CD4-positive, alpha-beta T cell (primary cell): ENCODE measurements around the gene PHKA2. TPM values are rescaled to one million over a fixed set of nuclear protein-coding genes. Genes with fewer than 3 reads are reported as not detected.

Experiments
- ATAC-seq: fragments of 200-7000 bp; cut with Tn5 transposase; one replicate; pipeline ENCODE4 v1.10.0; 2022; ENCODE audit warnings: mild to moderate bottlenecking; ENCODE audit not compliant: poor library complexity
- CTCF ChIA-PET: fragments of 350-600 bp; sonication (Branson Sonifier 250); formaldehyde crosslinking; loops from one replicate; lab custom pipeline; 2021; ENCODE audit warnings: antibody characterized with exemption, inconsistent platforms; lab: Charles Lee
- POLR2A ChIA-PET: fragments of 350-600 bp; sonication (Branson Sonifier 250); formaldehyde crosslinking; loops from one replicate; lab custom pipeline; 2021; ENCODE audit warnings: antibody characterized with exemption, inconsistent platforms; lab: Charles Lee
- DNase-seq, 14 experiments: peaks; one replicate each; pipeline ENCODE4 v3.0.0-alpha.2; 2013 to 2020; ENCODE audit warnings: mixed read lengths in 2 of 14
- H3K27ac ChIP-seq, 2 donors: one replicate each; pipeline versions ENCODE4 v1.5.1 to v1.7.0; 2013; ENCODE audit warnings: low read length in 2 of 2, low read depth in 1 of 2, mild to moderate bottlenecking in 1 of 2
- H3K27me3 ChIP-seq, 2 experiments: 1 replicate in 1 of 2; 2 replicates in 1 of 2; pipeline versions ENCODE4 v1.6.1 to v1.7.0; 2013; ENCODE audit warnings: low read length in 2 of 2, control low read depth in 1 of 2, mild to moderate bottlenecking in 1 of 2, moderate library complexity in 1 of 2; ENCODE audit not compliant: insufficient read depth in 2 of 2, control insufficient read depth in 1 of 2
- H3K36me3 ChIP-seq: one replicate; pipeline ENCODE4 v1.6.1; 2013; ENCODE audit warnings: low read length, control low read depth; ENCODE audit not compliant: insufficient read depth
- H3K4me1 ChIP-seq: one replicate; pipeline ENCODE4 v1.6.1; 2013; ENCODE audit warnings: low read length, control low read depth; ENCODE audit not compliant: insufficient read depth
- H3K4me3 ChIP-seq: one replicate; pipeline ENCODE4 v1.5.1; 2013; ENCODE audit warnings: mild to moderate bottlenecking, low read length, moderate library complexity
- H3K9me3 ChIP-seq, 2 experiments: 1 replicate in 1 of 2; 2 replicates in 1 of 2; pipeline versions ENCODE4 v1.6.1 to v1.7.0; 2013; ENCODE audit warnings: low read length in 2 of 2, mild to moderate bottlenecking in 2 of 2, control low read depth in 1 of 2, moderate library complexity in 1 of 2; ENCODE audit not compliant: control insufficient read depth in 1 of 2, insufficient read depth in 1 of 2
- H3K27ac Mint-ChIP-seq: one replicate; pipeline ENCODE4 v1.8.0; 2020; ENCODE audit warnings: mixed read lengths
- H3K27me3 Mint-ChIP-seq: one replicate; pipeline ENCODE4 v1.8.0; 2021; ENCODE audit warnings: mixed read lengths
- H3K36me3 Mint-ChIP-seq: one replicate; pipeline ENCODE4 v1.8.0; 2021; ENCODE audit warnings: low read depth, mixed read lengths
- H3K4me1 Mint-ChIP-seq: one replicate; pipeline ENCODE4 v1.8.0; 2021; ENCODE audit warnings: low read depth, mixed read lengths
- H3K4me3 Mint-ChIP-seq: one replicate; pipeline ENCODE4 v1.8.0; 2020; ENCODE audit warnings: mild to moderate bottlenecking, mixed read lengths
- H3K9me3 Mint-ChIP-seq: one replicate; pipeline ENCODE4 v1.8.0; 2020; ENCODE audit warnings: mixed read lengths
- intact Hi-C, 2 experiments: fragments of 100-400 bp; cut with DNase I in 1 of 2; cut with micrococcal nuclease in 1 of 2; formaldehyde crosslinking; loops; one replicate each; pipeline versions ENCODE4 v1.15.1 to v1.9.0; 2023 to 2025; cut with DNase I, micrococcal nuclease
- total RNA-seq, 174 experiments: library from RNA in 2 of 174; stranded (reverse) in 2 of 174; gene quantifications; one replicate each; pipeline ENCODE4 v1.2.3 and lab custom pipeline; 2021 to 2026
- TF ChIP-seq, protein P1 (sequence below): fragments of 200-600 bp; IDR thresholded peaks from one replicate; pipeline ENCODE4 v1.8.0; 2022; ENCODE audit warnings: antibody characterized with exemption, mild to moderate bottlenecking

Gene PHKA2
- total RNA-seq, 2 experiments from 2014 or later = 28.5 to 31.4 TPM

DNA sequence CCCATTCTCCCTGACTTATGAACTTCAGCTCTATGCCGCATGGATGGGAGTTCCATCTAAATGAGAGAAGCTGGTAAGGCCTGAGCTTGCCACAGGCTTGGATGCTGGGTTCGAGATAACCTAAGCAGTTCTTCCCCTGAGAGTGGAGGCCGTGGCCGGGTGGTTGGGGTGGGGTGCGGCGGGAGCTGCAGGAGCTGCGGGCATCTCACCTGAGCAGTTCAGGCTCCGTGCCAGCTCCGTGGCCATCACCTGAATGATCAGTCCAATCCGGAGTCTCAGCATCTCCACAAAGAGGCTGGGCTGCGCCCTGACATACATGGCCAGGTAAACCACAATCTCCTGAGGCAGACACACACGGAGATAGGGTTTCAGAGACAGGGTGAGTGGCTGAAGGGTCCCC lies 77.6 kb downstream of the PHKA2 start:
- no peaks in the 10 kb centered on the region for H3K4me1 ChIP-seq
- H3K9me3 ChIP-seq = no peaks in the 10 kb centered on the region
- Mint-ChIP-seq H3K4me3 (no peak overlapping the region), H3K27ac (no peak overlapping the region), H3K36me3 (peaks cover 50% of the 10 kb centered on the region), H3K4me1 (no peaks in the 10 kb centered on the region), H3K9me3 (no peaks in the 10 kb centered on the region), H3K27me3 (no peaks in the 10 kb centered on the region)
- no peak overlapping the region for H3K27ac ChIP-seq
- ATAC-seq (no peak), DNase-seq (no peak)
- TF ChIP-seq, protein P1, sequence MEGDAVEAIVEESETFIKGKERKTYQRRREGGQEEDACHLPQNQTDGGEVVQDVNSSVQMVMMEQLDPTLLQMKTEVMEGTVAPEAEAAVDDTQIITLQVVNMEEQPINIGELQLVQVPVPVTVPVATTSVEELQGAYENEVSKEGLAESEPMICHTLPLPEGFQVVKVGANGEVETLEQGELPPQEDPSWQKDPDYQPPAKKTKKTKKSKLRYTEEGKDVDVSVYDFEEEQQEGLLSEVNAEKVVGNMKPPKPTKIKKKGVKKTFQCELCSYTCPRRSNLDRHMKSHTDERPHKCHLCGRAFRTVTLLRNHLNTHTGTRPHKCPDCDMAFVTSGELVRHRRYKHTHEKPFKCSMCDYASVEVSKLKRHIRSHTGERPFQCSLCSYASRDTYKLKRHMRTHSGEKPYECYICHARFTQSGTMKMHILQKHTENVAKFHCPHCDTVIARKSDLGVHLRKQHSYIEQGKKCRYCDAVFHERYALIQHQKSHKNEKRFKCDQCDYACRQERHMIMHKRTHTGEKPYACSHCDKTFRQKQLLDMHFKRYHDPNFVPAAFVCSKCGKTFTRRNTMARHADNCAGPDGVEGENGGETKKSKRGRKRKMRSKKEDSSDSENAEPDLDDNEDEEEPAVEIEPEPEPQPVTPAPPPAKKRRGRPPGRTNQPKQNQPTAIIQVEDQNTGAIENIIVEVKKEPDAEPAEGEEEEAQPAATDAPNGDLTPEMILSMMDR = no peak
- H3K36me3 ChIP-seq = peaks cover 28% of the 10 kb centered on the region
- H3K4me3 ChIP-seq = no peak overlapping the region
- POLR2A ChIA-PET = no interaction called here
- CTCF ChIA-PET = no interaction called here
- H3K27me3 ChIP-seq = no peaks in the 10 kb centered on the region
- intact Hi-C loops = no loop called here

- intact Hi-C loops = no loop called here
- Histone ChIP-seq H3K4me3 (no peak overlapping the region), H3K9me3 (no peaks in the 10 kb centered on the region), H3K27ac (no peak overlapping the region), H3K27me3 (no peaks in the 10 kb centered on the region), H3K4me1 (no peaks in the 10 kb centered on the region), H3K36me3 (peaks cover 20% of the 10 kb centered on the region)
- Mint-ChIP-seq H3K4me1 (no peaks in the 10 kb centered on the region), H3K27ac (no peak overlapping the region), H3K9me3 (no peaks in the 10 kb centered on the region), H3K27me3 (no peaks in the 10 kb centered on the region), H3K36me3 (peaks cover 18% of the 10 kb centered on the region), H3K4me3 (no peak overlapping the region)
- CTCF ChIA-PET = no interaction called here
- POLR2A ChIA-PET = no interaction called here
- TF ChIP-seq, protein P1 = no peak
- DNase-seq (no peak), ATAC-seq (no peak)
These were observed 83.4 kb downstream of the PHKA2 start for GRCh38 chrX:18900401-18900976.

DNA sequence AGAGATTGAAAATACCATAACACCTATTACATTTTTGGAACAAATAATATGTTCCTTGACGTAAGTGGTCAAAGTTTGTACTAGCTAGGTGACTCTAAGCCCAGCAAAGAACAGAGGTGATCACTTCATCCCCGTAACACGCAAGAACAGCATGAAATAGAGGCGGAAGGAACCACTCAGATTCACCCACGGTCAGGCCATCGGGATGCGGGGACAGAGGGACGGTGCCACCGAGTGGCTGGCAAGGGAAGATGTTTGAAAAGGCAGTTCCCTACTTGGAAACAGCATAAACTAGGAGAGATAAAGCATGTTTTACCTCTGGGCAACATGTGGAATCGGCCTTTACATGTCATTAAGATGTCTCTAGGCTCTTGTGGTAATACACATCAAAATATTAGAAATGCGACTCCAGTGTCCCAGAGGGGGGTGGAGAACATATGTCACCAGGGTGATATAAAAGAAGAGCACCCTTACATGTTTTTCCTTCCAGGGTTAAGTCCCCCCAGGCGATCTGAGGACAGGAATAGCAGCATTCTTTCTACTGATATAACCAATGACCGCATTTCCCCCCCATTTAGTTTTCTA lies 84.0 kb downstream of the PHKA2 start:
- CTCF ChIA-PET = no interaction called here
- H3K4me3 Mint-ChIP-seq = no peak overlapping the region
- Histone ChIP-seq H3K27me3 (no peaks in the 10 kb centered on the region), H3K9me3 (no peaks in the 10 kb centered on the region), H3K27ac (no peak overlapping the region), H3K4me3 (no peak overlapping the region), H3K4me1 (no peaks in the 10 kb centered on the region), H3K36me3 (peaks cover 20% of the 10 kb centered on the region)
- POLR2A ChIA-PET = no interaction called here
- H3K9me3 Mint-ChIP-seq = no peaks in the 10 kb centered on the region
- intact Hi-C loops = no loop called here
- peaks cover 14% of the 10 kb centered on the region for H3K36me3 Mint-ChIP-seq
- no peaks in the 10 kb centered on the region for H3K27me3 Mint-ChIP-seq
- no peaks in the 10 kb centered on the region for H3K4me1 Mint-ChIP-seq
- TF ChIP-seq, protein P1 = no peak
- H3K27ac Mint-ChIP-seq = no peak overlapping the region
- ATAC-seq (no peak), DNase-seq (peak in 3 of 14 experiments; percentile 22 to 35 (median 22))
